GM20431 (cell line): ENCODE data around the gene IRF7.
"Not testable (repeated sequence)": the region's sequence is repeated elsewhere in the genome, so short reads cannot be mapped to it uniquely, and the experiment has no call there.

Experiments used
- in situ Hi-C: fragments of 300-500 bp; cut with MseI, MboI; formaldehyde crosslinking; loops from one replicate; pipeline ENCODE4 v1.15.0; 2020; ENCODE audit warnings: low sequenced_read_pairs; ENCODE audit not compliant: unreplicated experiment

IRF7 gene

DNA sequence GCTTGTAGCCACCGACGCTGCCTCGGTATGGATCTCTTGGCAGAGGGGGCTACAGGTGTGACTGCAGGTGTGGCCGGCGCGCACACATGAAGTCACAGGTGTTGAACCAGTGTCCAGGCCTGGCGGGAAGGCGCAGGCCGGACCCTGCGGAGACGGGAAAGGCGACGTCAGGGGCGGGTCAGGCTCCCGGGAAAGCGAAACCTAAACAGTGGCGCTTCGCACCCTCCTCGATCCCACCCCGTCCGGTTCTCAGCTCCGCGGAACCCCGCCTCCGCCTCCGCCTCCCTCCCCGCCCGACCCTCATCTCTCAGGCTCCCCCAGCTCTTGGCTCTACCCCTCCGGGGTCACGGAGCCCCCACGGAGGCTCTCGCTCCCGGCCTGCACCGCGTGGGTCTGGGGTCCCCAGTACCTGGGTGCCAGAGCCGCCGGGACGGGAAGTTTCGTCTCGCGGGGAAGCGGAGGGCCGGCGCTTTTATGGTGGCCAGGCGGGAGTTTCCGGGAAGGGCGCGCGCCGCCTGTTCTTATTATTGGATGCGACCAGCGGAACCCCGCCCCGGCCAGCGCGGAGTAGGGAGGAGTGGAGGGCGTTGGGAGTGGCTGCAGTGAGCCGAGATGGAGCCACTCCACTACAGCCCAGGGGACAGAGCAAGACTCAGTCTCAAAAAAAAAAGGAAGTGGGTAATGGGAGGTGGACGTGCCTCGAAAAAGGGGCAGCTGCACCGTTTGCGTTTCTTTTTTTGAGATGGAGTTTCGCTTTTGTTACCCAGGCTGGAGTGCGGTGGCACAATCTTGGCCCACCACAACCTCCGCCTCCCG is at the start of gene IRF7:
IRF7 (minus strand) TSS at position 447 of the 816 bp plus-strand sequence. CDS start 586 bp downstream, outside the sequence.
- in situ Hi-C loops, result no loop called here

DNA sequence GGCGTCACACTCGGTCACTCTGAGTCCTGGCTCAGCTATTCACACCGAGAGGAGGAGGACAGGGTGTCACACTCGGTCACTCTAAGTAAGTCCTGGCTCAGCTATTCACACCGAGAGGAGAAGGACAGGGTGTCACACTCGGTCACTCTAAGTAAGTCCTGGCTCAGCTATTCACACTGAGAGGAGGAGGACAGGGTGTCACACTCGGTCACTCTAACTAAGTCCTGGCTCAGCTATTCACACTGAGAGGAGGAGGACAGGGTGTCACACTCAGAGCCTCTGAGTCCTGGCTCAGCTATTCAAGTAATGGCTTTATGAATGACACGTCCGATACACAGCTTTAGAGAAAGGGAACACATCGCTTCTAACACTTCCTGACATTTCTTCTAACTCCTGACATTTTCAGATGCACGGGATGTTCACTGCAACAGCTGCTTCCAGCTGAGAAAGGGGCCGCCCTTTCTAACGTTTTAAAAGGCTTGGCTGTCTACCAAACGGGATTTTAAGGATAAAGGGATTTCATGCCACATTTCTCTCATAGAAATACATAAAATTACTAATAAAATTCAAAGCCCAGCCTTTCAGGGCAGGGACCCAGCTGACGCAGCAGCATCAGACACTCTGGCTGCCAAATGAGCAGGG is 49.4 kb upstream of the IRF7 start:
- in situ Hi-C loops, result no loop called here

DNA sequence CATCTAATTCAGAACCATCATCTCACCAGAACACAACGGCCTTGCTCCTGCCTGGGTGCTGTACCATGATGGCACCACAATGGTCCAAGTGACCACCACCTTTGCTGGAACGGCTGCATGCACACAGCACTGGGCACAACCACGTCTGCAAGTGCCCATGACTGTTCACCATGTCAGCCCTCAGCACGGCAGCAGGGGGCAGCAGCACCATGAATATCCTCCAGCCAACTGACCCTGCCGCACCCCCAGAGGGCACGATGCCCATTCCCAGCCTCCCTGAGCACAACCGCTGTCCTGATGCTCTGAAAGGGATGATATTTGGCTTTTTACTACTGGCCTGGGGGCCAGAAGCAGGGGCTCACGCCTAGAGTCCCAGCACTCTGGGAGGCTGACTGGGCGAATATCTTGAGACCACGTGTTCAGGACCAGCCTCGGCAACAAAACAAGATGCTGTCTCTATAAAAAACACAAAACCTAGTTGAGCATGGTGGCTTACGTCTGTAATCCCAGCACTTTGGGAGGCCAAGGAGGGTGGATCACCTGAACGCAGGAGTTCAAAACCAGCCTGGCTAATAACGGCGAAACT is 47.0 kb upstream of the IRF7 start:
- in situ Hi-C loops, result no loop called here

DNA sequence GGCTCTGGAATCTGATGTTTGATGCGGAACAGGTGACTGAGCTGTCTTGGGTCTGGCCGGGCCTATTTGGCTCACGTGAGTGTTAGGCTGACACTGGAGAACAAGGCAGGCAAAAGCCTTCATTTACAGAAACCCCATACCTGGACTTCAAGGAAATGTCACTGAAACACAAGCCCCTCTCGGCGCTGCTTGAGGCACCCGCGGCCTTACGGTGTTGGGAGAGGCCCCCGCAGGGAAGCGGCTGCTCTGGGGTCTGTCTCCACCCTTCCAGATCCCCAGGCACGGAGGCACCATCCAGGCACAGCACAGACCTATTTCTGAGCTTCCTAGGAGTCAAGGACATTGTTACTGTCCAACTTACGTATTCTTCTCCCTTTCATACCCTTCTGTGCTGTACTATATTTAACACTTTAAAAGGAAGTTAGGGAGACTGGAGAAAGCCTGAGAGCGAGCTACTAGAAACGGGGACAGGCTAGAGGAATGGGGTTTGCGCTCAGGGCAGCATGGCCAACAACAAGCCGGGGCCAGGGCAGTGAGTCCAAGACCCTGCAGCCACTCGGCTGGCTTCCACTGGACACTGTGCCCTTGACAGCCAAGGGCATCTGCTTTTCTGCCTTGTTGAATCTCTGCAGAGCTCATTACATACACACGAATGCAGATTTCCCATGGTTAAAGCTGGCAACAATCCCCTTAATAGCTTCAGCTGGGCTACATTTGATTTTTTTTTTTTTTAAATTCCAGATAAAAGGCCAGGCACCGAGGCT is 45.1 kb upstream of the IRF7 start:
- in situ Hi-C loops, result no loop called here

DNA sequence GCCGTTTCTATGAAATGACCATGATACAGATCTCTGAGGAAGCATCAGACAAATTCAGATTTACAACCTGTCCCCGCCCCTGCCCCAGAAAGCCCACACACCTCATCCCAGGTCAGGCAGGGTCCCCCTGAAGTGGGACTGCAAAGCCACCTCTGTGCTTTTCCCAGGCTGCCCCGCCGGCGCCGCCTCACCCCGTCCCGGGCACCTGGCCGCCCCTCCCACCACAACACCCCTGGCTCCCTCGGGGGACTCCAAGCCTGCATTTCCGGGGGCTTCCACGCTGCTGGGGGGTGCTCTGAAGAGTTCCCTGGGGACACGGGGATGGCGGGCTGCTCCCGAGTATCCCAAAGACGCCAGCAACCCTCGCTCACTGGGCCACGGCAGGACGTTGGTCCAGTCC is 44.5 kb upstream of the IRF7 start:
- in situ Hi-C loops, result no loop called here

DNA sequence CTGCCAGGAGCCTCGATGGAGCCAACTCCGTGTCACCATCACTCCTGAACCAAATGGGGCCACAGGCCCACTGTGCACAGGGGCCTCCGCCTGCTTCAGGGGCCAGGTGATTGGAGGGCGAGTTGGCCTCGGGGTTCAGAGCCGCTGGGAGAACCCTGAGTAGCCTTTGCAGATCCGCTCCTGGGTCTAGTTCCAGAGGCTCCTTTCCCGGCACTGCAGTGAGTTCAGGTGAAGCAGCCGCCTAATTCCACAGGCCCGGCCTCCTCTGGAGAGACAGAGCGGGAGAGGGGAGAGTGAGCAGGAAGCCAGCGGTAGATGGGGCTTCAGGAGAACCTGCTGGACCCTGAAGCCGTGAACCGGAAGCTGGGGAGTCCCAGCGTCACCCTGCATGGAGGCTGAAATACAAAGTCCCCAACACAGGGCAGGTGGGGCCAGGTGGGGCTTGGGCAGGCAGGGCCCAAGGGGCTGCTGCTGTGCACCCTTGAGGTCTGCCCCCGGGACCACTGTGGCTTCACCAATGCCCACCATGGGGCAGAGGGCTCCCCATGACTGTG is 43.9 kb upstream of the IRF7 start:
- in situ Hi-C loops, result no loop called here

DNA sequence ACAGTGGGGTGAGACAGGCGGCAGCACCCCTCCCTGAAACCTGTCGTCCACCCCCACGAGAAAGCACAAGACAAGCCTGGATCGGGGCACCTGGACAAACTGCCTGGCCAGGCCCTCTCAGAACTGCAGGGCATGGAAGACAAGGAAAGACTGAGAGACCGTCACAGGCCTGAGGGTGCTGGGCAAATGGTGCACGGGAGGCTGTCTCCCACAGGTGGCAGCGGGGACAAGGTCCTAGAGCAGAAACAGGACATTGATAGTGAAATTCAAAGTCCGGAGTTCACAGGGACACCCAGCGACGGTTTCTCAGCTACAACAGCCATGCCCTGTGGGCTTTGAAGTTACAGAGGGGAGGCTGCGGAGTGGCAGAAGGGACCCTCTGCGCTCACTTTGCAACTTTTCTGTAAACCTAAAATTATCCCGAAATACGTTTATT is 42.0 kb upstream of the IRF7 start:
- in situ Hi-C loops, result no loop called here

DNA sequence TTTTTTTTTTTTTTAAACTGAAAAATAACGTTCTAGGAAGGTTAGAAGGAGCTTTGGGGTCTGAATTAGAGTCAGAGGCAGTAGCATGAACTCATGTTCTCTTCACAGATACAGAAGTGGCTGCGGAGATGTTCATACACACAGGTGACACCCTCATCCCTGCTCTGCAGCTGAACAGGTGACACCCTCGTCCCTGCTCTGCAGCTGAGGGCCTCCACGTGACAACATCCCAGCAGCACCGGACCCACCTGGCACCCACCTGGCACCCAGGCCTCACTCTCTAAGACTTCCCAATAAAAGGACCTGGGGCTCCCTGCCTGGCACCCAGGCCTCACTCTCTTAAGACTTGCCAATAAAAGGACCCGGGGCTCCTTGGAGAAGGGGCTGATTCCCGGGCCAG is 41.1 kb upstream of the IRF7 start:
- in situ Hi-C loops, result no loop called here

DNA sequence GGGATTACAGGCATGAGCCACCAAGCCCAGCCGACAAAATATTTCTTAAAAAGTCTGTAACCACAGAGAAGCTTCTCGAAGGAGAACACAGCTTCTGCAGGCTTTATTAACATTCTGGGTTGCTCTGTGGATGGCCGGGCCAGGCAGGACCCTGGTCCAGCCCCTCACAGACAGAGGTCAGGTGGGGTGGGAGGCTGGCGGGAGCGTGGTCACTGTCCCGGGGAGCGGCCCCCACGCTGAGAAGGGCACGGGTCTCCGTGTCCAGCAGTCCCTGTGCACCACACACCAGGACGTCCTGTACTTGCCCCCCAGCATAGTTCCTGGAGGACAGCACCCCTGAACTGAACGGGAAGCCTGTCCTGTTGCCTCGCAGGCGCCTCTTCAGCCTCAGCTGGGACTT is 40.7 kb upstream of the IRF7 start:
- in situ Hi-C loops, result no loop called here

DNA sequence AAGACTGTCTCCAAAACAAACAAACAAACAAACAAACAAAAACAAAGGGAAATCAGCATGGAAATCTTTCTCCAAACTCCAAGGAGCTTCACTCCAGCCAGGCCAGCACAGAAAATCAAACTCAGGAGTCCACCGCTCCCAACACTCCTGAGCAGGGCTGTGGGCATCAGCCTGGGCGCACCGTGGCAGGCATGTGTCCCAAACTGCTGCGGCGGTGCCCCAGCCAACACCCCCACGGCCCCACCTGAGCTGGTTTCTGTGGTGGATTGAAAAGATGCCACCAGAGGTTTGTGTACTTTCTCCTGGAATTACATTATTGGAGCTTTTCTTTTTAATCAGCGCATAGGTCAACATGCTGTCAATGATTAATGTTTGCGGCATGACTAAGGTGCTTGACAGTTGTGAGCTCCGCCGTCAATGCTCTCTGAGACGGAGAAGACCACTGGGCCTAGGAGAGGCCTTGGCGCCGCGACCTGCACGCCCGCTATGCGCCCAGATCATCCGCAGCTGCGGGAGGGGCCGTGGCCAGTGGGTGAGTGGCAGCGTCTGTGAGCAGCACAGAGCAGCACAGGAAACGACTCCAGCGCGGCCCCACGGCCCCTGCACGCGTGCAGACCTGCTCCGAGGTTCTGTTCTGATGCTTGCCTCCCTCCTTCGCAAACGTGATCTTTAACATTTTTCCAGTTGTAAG is 39.4 kb upstream of the IRF7 start:
- in situ Hi-C loops, result no loop called here

DNA sequence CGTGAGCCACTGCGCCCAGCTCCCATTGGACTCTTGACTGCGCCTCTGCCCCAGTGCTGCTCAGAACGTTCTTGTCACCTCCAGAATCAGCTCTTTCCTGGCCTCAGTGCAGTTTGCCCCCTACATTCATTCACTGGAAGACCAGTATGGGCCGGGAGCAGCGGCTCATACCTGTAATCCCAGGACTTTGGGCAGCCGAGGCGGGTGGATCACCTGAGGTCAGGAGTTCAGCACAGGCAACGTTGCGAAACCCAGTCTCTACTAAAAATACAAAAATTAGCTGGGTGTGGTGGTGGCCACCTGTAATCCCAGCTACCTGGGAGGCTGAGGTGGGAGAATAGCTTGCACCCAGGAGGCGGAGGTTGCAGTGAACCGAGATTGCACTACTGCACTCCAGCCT is 38.7 kb upstream of the IRF7 start:
- in situ Hi-C loops, result not testable (repeated sequence)

DNA sequence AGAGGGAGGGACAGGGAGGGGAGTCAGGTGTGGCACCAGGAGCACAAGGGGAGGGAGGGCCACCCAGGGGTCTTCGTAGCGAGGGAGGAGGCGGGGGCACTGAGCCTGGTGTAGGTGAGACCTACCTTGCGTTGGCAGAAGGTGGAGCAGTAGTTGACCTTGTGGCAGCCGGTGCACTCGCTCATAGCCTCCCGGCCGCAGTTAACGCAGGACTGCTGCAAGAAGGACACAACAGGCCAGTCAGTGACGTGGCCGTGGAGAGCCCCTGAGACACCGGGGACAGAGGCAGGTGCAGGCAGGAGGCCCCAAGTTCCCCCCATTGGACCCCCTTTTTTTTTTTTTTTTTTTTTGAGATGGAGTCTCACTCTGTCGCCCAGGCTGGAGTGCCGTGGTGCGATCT is 38.1 kb upstream of the IRF7 start:
- in situ Hi-C loops, result no loop called here

DNA sequence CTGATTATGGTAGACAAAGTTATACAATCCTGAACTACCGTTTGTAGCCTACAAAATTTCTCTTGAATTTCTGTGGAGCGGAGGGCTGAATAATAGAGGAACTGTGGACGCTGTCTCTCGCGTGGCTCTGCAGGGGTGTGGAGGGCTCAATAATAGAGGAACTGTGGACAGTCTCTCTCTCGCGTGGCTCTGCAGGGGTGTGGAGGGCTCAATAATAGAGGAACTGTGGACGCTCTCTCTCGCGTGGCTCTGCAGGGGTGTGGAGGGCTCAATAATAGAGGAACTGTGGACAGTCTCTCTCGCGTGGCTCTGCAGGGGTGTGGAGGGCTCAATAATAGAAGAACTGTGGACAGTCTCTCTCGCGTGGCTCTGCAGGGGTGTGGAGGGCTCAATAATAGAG is 37.4 kb upstream of the IRF7 start:
- in situ Hi-C loops, result not testable (repeated sequence)

DNA sequence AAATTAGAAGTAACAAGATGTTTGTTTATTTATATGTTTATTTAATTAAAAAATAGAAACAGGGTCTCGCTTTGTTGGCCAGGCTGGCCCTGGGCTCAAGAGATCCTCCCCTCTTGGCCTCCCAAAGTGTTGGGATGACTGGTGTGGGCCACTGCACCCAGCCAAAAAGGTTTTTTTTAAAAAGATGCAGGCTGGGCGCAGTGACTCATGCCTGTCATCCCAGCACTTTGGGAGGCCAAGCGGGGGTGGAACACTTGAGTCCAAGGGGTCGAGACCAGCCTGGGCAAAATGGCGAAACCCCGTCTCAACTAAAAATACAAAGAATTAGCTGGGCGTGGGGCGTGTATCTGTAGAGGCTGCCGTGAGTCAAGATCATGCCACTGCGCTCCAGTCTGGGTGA is 34.7 kb upstream of the IRF7 start:
- in situ Hi-C loops, result no loop called here

DNA sequence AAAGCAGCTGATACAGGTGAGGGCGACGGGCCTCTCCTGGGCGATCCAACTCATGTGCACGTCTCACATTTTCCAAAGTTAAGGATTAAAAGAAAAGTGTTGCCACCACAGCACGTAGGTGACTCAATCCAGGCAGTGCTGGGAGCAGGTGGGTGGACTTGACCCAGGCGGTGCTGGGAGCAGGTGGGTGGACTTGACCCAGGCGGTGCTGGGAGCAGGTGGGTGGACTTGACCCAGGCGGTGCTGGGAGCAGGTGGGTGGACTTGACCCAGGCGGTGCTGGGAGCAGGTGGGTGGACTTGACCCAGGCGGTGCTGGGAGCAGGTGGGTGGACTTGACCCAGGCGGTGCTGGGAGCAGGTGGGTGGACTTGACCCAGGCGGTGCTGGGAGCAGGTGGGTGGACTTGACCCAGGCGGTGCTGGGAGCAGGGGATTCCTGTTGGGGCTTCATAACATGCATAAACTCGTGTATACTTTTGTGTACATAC is 32.0 kb upstream of the IRF7 start:
- in situ Hi-C loops, result not testable (repeated sequence)

DNA sequence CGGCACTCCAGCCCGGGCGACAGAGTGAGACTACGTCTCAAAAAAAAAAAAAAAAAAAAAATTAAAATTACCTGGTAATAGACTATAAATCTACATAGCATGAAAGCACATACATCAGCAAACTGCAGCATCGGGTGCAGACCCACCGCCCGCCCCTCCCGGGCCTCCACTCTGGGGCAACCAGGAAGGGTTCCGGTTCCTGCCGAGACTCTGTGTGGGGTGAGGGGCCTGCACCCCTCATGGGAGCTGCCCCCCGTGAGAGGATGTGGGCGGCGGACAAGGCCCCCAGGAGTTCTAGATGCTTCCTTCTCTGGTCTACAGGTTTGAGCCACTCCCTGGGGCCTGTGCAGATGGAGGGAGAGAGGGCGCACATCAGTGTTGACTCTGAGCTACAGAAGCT is 30.5 kb upstream of the IRF7 start:
- in situ Hi-C loops, result no loop called here

DNA sequence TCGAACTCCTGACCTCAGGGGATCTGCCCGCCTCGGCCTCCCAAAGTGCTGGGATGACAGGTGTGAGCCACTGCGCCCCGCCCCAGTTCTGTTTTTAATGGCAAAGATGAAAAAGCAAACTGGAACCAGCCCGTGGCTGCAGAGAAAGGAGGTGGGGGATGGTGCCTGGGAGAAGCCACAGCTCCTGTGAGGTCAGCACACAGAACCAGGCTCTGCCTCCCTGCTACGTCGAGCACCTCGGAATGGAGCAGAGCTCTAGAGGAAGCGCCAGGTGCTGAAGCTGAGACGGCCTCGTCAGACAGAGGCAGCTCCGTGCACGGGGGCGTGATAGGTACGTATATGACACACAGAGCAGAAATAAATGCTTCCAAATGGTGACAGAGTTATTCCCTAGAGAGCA is 29.8 kb upstream of the IRF7 start:
- in situ Hi-C loops, result no loop called here

DNA sequence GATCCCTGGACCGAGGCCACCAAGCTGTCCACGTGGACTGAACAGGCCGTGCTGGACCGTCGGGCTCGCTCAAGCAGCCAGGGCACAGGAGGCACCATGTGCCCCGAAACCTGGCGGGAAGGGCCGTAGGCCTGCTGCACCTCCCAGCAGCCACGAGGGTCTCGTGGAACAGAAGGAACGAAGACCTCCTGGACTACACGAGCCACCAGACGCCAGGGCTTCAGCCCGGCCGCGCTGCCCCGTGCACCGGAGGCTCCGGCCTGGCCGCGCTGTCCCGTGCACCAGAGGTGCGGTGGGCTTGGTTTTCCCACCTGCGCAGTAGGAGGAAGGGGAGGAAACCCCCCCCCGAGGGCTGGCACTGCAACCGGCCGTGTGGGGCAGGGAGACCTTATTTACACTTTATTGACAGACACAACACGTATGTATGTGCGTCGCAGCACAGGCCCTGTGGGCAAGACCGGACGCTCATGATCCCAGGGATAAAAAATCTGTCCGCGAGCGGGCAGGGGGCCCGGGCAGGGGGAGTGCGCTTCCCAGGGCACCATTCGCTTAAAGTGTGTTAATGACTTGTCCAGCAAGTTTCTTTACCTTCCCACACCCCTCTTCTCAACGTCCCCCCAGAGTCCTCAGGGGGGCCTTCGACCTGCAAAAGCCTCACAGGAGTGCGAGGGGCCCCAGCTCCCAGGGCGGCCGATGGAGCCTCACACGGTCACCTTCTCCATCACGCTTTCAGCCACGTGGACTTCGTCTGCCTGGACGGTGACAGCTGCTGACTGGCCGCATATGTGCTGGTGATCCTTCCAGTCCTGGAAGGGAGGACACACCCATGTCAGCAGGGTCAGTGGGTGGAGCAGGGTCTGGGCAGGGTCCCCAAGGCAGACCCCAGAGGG is 28.3 kb upstream of the IRF7 start:
- in situ Hi-C loops, result no loop called here

DNA sequence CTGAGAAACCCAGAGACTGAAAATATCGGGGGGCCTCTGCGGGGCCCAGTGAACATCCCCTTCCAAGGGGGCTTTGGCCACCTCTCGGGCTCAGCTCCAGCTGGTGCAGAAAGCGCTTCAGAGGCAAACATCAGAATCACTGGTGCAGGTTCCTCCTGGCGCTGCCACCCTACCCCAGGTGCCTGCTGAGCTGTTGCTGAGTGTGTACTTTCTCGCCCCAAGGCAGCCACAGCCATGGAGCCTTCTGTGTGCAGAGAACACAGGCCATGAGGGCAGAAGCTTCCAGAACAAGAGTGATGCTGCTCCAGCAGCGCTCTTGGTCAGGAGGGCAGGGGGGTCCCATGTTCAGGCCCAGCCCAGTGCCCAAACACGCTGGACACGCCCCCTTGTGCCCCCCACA is 27.6 kb upstream of the IRF7 start:
- in situ Hi-C loops, result no loop called here
